ENCODE data around the gene SPATS2L. TPM values are rescaled to one million over a fixed set of nuclear protein-coding genes. Genes with fewer than 3 reads are reported as not detected.

The SPATS2L gene
- total and polyA plus RNA-seq, 2 of the 13 experiments (the other 11 are each of a cell fraction or from before 2014, with no cell fraction given), result 154 to 212 TPM

GRCh38 chr2:200302940-200303727, 3.4 kb upstream of the SPATS2L start (continued):
- TF ChIP-seq, protein P1, sequence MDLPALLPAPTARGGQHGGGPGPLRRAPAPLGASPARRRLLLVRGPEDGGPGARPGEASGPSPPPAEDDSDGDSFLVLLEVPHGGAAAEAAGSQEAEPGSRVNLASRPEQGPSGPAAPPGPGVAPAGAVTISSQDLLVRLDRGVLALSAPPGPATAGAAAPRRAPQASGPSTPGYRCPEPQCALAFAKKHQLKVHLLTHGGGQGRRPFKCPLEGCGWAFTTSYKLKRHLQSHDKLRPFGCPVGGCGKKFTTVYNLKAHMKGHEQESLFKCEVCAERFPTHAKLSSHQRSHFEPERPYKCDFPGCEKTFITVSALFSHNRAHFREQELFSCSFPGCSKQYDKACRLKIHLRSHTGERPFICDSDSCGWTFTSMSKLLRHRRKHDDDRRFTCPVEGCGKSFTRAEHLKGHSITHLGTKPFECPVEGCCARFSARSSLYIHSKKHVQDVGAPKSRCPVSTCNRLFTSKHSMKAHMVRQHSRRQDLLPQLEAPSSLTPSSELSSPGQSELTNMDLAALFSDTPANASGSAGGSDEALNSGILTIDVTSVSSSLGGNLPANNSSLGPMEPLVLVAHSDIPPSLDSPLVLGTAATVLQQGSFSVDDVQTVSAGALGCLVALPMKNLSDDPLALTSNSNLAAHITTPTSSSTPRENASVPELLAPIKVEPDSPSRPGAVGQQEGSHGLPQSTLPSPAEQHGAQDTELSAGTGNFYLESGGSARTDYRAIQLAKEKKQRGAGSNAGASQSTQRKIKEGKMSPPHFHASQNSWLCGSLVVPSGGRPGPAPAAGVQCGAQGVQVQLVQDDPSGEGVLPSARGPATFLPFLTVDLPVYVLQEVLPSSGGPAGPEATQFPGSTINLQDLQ (CRISPR knock-in tag; IDR thresholded peaks at IDR 0.05), result no peak
- TF ChIP-seq CHD2 (IDR thresholded peaks at IDR 0.05; ENCODE audit: low read depth, low read length) (no peak), THAP9 (CRISPR knock-in tag; IDR thresholded peaks at IDR 0.05; ENCODE audit: borderline replicate concordance) (no peak), ZBTB40 (IDR thresholded peaks at IDR 0.05) (no peak), ZBTB40 (CRISPR knock-in tag; IDR thresholded peaks at IDR 0.05) (no peak; the same call in 1 of the 2 replicates), ZNF326 (CRISPR knock-in tag; IDR thresholded peaks at IDR 0.05; ENCODE audit: borderline replicate concordance) (no peak)
- TF ChIP-seq, protein P2, sequence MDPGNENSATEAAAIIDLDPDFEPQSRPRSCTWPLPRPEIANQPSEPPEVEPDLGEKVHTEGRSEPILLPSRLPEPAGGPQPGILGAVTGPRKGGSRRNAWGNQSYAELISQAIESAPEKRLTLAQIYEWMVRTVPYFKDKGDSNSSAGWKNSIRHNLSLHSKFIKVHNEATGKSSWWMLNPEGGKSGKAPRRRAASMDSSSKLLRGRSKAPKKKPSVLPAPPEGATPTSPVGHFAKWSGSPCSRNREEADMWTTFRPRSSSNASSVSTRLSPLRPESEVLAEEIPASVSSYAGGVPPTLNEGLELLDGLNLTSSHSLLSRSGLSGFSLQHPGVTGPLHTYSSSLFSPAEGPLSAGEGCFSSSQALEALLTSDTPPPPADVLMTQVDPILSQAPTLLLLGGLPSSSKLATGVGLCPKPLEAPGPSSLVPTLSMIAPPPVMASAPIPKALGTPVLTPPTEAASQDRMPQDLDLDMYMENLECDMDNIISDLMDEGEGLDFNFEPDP (CRISPR knock-in tag; conservative IDR thresholded peaks at IDR 0.05), result no peak
